Activated CD8-positive, alpha-beta T cell treated with anti-CD3 and anti-CD28 coated beads for 36 hours (primary cell): ENCODE data around the gene POU2F1. TPM values are rescaled to one million over a fixed set of nuclear protein-coding genes. Genes with fewer than 3 reads are reported as not detected.

Experiments
- ATAC-seq: fragments of 200-7000 bp; cut with Tn5 transposase; one replicate; pipeline ENCODE4 v1.10.0; 2021; ENCODE audit warnings: mild to moderate bottlenecking, moderate library complexity
- CTCF ChIA-PET: fragments of 350-600 bp; sonication (Branson Sonifier 250); formaldehyde crosslinking; loops from one replicate; lab custom pipeline; 2021; ENCODE audit warnings: antibody characterized with exemption; lab: Charles Lee
- POLR2A ChIA-PET: fragments of 350-600 bp; sonication (Branson Sonifier 250); formaldehyde crosslinking; loops from one replicate; lab custom pipeline; 2021; ENCODE audit warnings: antibody characterized with exemption; lab: Charles Lee
- DNase-seq: peaks from one replicate; pipeline ENCODE4 v3.0.0-alpha.2; 2020
- H3K27ac Mint-ChIP-seq: one replicate; pipeline ENCODE4 v1.8.0; 2021; ENCODE audit warnings: mild to moderate bottlenecking, mixed read lengths
- H3K27me3 Mint-ChIP-seq: one replicate; pipeline ENCODE4 v1.8.0; 2021; ENCODE audit warnings: mixed read lengths
- H3K36me3 Mint-ChIP-seq: one replicate; pipeline ENCODE4 v1.8.0; 2021; ENCODE audit warnings: low read depth, mixed read lengths
- H3K4me1 Mint-ChIP-seq: one replicate; pipeline ENCODE4 v1.8.0; 2021; ENCODE audit warnings: low read depth, mixed read lengths
- H3K4me3 Mint-ChIP-seq: one replicate; pipeline ENCODE4 v1.8.0; 2021; ENCODE audit warnings: mild to moderate bottlenecking, moderate library complexity, mixed read lengths
- H3K9me3 Mint-ChIP-seq: one replicate; pipeline ENCODE4 v1.8.0; 2021; ENCODE audit warnings: mixed read lengths
- CTCF ChIP-seq: fragments of 200-600 bp; IDR thresholded peaks from one replicate; pipeline ENCODE4 v1.8.0; 2022; ENCODE audit warnings: antibody characterized with exemption, mild to moderate bottlenecking
- intact Hi-C: fragments of 100-400 bp; cut with micrococcal nuclease; formaldehyde crosslinking; loops from one replicate; pipeline ENCODE4 v1.10.0; 2022
- total RNA-seq, 2 experiments: library from RNA; stranded (reverse); gene quantifications; one replicate each; pipeline ENCODE4 v1.2.3, GENCODE V29; 2021

The POU2F1 gene
- total RNA-seq, 2 experiments from 2014 or later, result 23.6 to 24.2 TPM

GRCh38 chr1:167387251-167387910 lies 166.7 kb downstream of the POU2F1 start:
- no peak for TF ChIP-seq CTCF
- Mint-ChIP-seq H3K4me3 (no peak overlapping the region), H3K27me3 (no peaks in the 10 kb centered on the region), H3K4me1 (no peaks in the 10 kb centered on the region), H3K27ac (no peak overlapping the region), H3K9me3 (no peaks in the 10 kb centered on the region), H3K36me3 (peaks cover 16% of the 10 kb centered on the region)
- intact Hi-C loops, result no loop called here
- no peak for DNase-seq
- ATAC-seq, result no peak
- CTCF ChIA-PET, result interaction anchor here (1.3 to 2.3 kb wide), 2 partner anchors 16 to 153 kb away, joined by 3 to 7 read pairs; no protein-coding TSS in a partner anchor
- POLR2A ChIA-PET, result no interaction called here

GRCh38 chr1:167388976-167389375 lies 168.3 kb downstream of the POU2F1 start:
- no peak for DNase-seq
- POLR2A ChIA-PET, result no interaction called here
- Mint-ChIP-seq H3K36me3 (peaks cover 14% of the 10 kb centered on the region), H3K9me3 (no peaks in the 10 kb centered on the region), H3K4me3 (no peak overlapping the region), H3K4me1 (no peaks in the 10 kb centered on the region), H3K27ac (no peak overlapping the region), H3K27me3 (no peaks in the 10 kb centered on the region)
- intact Hi-C loops, result no loop called here
- no peak for TF ChIP-seq CTCF
- ATAC-seq, result no peak
- CTCF ChIA-PET, result interaction anchor here (1.2 to 2.3 kb wide), 5 partner anchors 18 to 151 kb away, joined by 3 to 7 read pairs (median 3); no protein-coding TSS in a partner anchor

GRCh38 chr1:167392200-167392696 lies 171.6 kb downstream of the POU2F1 start:
- CTCF ChIA-PET, result interaction anchor here (1.4 to 3.1 kb wide), 5 partner anchors 9 to 325 kb away, joined by 3 to 15 read pairs (median 5); no protein-coding TSS in a partner anchor
- POLR2A ChIA-PET, result no interaction called here
- no peaks in the 10 kb centered on the region for H3K27me3 Mint-ChIP-seq
- H3K4me3 Mint-ChIP-seq, result no peak overlapping the region
- no peaks in the 10 kb centered on the region for H3K9me3 Mint-ChIP-seq
- DNase-seq, result no peak
- intact Hi-C loops, result loop anchor here (10.0 kb wide), 1 partner anchor 57 kb away; no protein-coding TSS in a partner anchor
- peaks cover 2% of the 10 kb centered on the region for H3K36me3 Mint-ChIP-seq
- no peak for TF ChIP-seq CTCF
- H3K4me1 Mint-ChIP-seq, result no peaks in the 10 kb centered on the region
- no peak for ATAC-seq
- no peak overlapping the region for H3K27ac Mint-ChIP-seq

GRCh38 chr1:167400359-167400953 lies 179.8 kb downstream of the POU2F1 start:
- no peak for DNase-seq
- Mint-ChIP-seq H3K27me3 (no peaks in the 10 kb centered on the region), H3K36me3 (peaks cover 27% of the 10 kb centered on the region), H3K9me3 (no peaks in the 10 kb centered on the region), H3K27ac (no peak overlapping the region), H3K4me1 (peaks cover 2% of the 10 kb centered on the region), H3K4me3 (no peak overlapping the region)
- intact Hi-C loops, result loop anchor here (2.0 to 10.0 kb wide), 3 partner anchors 42 to 336 kb away; no protein-coding TSS in a partner anchor
- ChIA-PET CTCF (interaction anchor here (0.6 to 4.6 kb wide), 23 partner anchors 8 to 287 kb away, joined by 3 to 82 read pairs (median 6); partner anchors contain the start of gene CREG1), POLR2A (no interaction called here)
- TF ChIP-seq CTCF, result no peak
- no peak for ATAC-seq
